ENCODE measurements around the gene UBE2QL1.
"Not testable (repeated sequence)": the region's sequence is repeated elsewhere in the genome, so short reads cannot be mapped to it uniquely, and the experiment has no call there.

The UBE2QL1 gene

GRCh38 chr5:6501701-6502100, 53.0 kb downstream of the UBE2QL1 start:
- DNase-seq = no peak

- no peak for DNase-seq
These were observed 53.8 kb downstream of the UBE2QL1 start for GRCh38 chr5:6502421-6502820.

GRCh38 chr5:6503342-6503741, 54.7 kb downstream of the UBE2QL1 start:
- no peak for DNase-seq

GRCh38 chr5:6504677-6505415, 56.2 kb downstream of the UBE2QL1 start:
- DNase-seq = no peak

GRCh38 chr5:6505416-6505755, 56.7 kb downstream of the UBE2QL1 start:
- no peak for DNase-seq

- DNase-seq = no peak
These were observed 57.3 kb downstream of the UBE2QL1 start for GRCh38 chr5:6505783-6506557.

GRCh38 chr5:6506611-6507010, 58.0 kb downstream of the UBE2QL1 start:
- DNase-seq = no peak

- no peak for DNase-seq
These were observed 60.3 kb downstream of the UBE2QL1 start for GRCh38 chr5:6508931-6509330.

GRCh38 chr5:6510132-6510531, 61.5 kb downstream of the UBE2QL1 start:
- no peak for DNase-seq

GRCh38 chr5:6510973-6511372, 62.3 kb downstream of the UBE2QL1 start:
- no peak for DNase-seq

GRCh38 chr5:6515812-6516211, 67.2 kb downstream of the UBE2QL1 start:
- not testable (repeated sequence) for DNase-seq

GRCh38 chr5:6516823-6517222, 68.2 kb downstream of the UBE2QL1 start:
- no peak for DNase-seq

- no peak for DNase-seq
These were observed 68.9 kb downstream of the UBE2QL1 start for GRCh38 chr5:6517510-6517909.

GRCh38 chr5:6518298-6519057, 69.8 kb downstream of the UBE2QL1 start:
- DNase-seq = no peak

GRCh38 chr5:6520201-6520600, 71.5 kb downstream of the UBE2QL1 start:
- no peak for DNase-seq

- no peak for DNase-seq
These were observed 73.7 kb downstream of the UBE2QL1 start for GRCh38 chr5:6522331-6522730.

- no peak for DNase-seq
These were observed 74.3 kb downstream of the UBE2QL1 start for GRCh38 chr5:6522923-6523322.

- no peak for DNase-seq
These were observed 76.8 kb downstream of the UBE2QL1 start for GRCh38 chr5:6525422-6525821.

- DNase-seq = no peak
These were observed 77.3 kb downstream of the UBE2QL1 start for GRCh38 chr5:6525910-6526309.

- DNase-seq = no peak
These were observed 79.2 kb downstream of the UBE2QL1 start for GRCh38 chr5:6527749-6528455.

- no peak for DNase-seq
These were observed 86.9 kb downstream of the UBE2QL1 start for GRCh38 chr5:6535594-6535993.

GRCh38 chr5:6539060-6539459, 90.4 kb downstream of the UBE2QL1 start:
- DNase-seq = no peak
